NCI-H2227 (cell line): ENCODE data around the gene DRC1.
A peak's percentile ranks its signal among the peaks of the same experiment; 100 is the strongest.
"Not testable (repeated sequence)": the region's sequence is repeated elsewhere in the genome, so short reads cannot be mapped to it uniquely, and the experiment has no call there.

Experiments
- DNase-seq: peaks from one replicate; lab custom pipeline; 2025; ENCODE audit not compliant: unreplicated experiment; lab: John Stamatoyannopoulos, UW

Gene DRC1

GRCh38 chr2:26401739-26402541, at the start of gene DRC1:
DRC1 (plus strand) TSS chr2:26401920; CDS start chr2:26401990, 70 bp downstream.
- DNase-seq: peak; percentile 95

GRCh38 chr2:26352892-26353291, 48.8 kb upstream of the DRC1 start:
- no peak for DNase-seq

- DNase-seq: not testable (repeated sequence)
These were observed 47.3 kb upstream of the DRC1 start for GRCh38 chr2:26354469-26354868.

- no peak for DNase-seq
These were observed 46.4 kb upstream of the DRC1 start for GRCh38 chr2:26355038-26355995.

GRCh38 chr2:26356111-26356510, 45.6 kb upstream of the DRC1 start:
- DNase-seq: no peak

GRCh38 chr2:26356771-26357170, 44.9 kb upstream of the DRC1 start:
- no peak for DNase-seq

- DNase-seq: no peak
These were observed 41.7 kb upstream of the DRC1 start for GRCh38 chr2:26359886-26360473.

- no peak for DNase-seq
These were observed 38.4 kb upstream of the DRC1 start for GRCh38 chr2:26363323-26363722.

- DNase-seq: no peak
These were observed 37.8 kb upstream of the DRC1 start for GRCh38 chr2:26363958-26364357.

- DNase-seq: no peak
These were observed 37.1 kb upstream of the DRC1 start for GRCh38 chr2:26364669-26365068.

GRCh38 chr2:26366957-26367356, 34.8 kb upstream of the DRC1 start:
- no peak for DNase-seq

- DNase-seq: not testable (repeated sequence)
These were observed 32.1 kb upstream of the DRC1 start for GRCh38 chr2:26369664-26370063.

GRCh38 chr2:26370909-26371308, 30.8 kb upstream of the DRC1 start:
- not testable (repeated sequence) for DNase-seq

GRCh38 chr2:26376799-26377198, 24.9 kb upstream of the DRC1 start:
- DNase-seq: no peak

GRCh38 chr2:26380281-26380680, 21.4 kb upstream of the DRC1 start:
- no peak for DNase-seq

GRCh38 chr2:26382564-26382963, 19.2 kb upstream of the DRC1 start:
- DNase-seq: no peak

GRCh38 chr2:26384183-26384582, 17.5 kb upstream of the DRC1 start:
- no peak for DNase-seq

- no peak for DNase-seq
These were observed 17.1 kb upstream of the DRC1 start for GRCh38 chr2:26384597-26384996.

GRCh38 chr2:26387189-26387588, 14.5 kb upstream of the DRC1 start:
- no peak for DNase-seq

- DNase-seq: no peak
These were observed 7.0 kb upstream of the DRC1 start for GRCh38 chr2:26394694-26395093.

GRCh38 chr2:26395394-26395793, 6.3 kb upstream of the DRC1 start:
- peak; percentile 25 for DNase-seq
